Ectodermal cell (in vitro differentiated cells): ENCODE measurements around the gene ENKD1.

ENCODE experiments used
- H3K27ac ChIP-seq: 2 replicates; pipeline ENCODE4 v1.7.0; 2013; ENCODE audit warnings: mild to moderate bottlenecking, low read depth, low read length; ENCODE audit not compliant: insufficient read depth, poor library complexity, severe bottlenecking
- H3K27me3 ChIP-seq: 2 replicates; pipeline ENCODE4 v1.7.0; 2013; ENCODE audit warnings: mild to moderate bottlenecking, low read length; ENCODE audit not compliant: insufficient read depth, control insufficient read depth, poor library complexity, severe bottlenecking
- H3K36me3 ChIP-seq: one replicate; pipeline ENCODE4 v1.7.0; 2013; ENCODE audit warnings: low read length; ENCODE audit not compliant: control insufficient read depth, insufficient read depth
- H3K4me1 ChIP-seq: one replicate; pipeline ENCODE4 v1.7.0; 2013; ENCODE audit warnings: low read length; ENCODE audit not compliant: control insufficient read depth, insufficient read depth
- H3K4me3 ChIP-seq: 2 replicates; pipeline ENCODE4 v1.7.0; 2013; ENCODE audit warnings: low read depth, low read length, control low read depth; ENCODE audit not compliant: insufficient read depth
- H3K9me3 ChIP-seq: 2 replicates; pipeline ENCODE4 v1.7.0; 2013; ENCODE audit warnings: mild to moderate bottlenecking, low read length, moderate library complexity; ENCODE audit not compliant: control insufficient read depth
- WGBS, 2 experiments: methylation state at CpG; one replicate each; pipeline ENCODE4 v1.1.7; 2013; ENCODE audit warnings: missing lambda C conversion rate in 2 of 2; 5-methylcytosine and 5-hydroxymethylcytosine counted together

ENKD1 gene

DNA sequence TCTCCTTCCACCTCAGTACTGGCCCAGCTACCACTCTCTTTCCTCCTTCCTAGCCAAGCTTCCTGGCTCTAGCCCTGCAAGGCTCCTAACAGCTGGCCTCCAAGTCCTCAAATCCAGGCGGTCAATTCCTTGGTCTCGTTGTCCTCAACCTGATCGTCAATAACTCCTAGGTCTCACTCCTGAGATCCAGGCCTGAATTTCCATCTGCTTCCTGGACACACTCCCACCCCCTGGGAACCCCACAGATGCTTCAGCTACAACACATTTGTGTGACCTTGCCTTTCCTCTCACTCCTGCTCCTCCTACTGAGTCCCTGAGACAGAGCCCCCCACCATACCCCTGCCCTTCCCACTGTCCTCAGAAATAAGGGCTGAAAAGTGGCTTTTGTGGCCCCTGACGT is 2.3 kb downstream of the ENKD1 start:
- peaks cover 26% of the 10 kb centered on the region for H3K4me1 ChIP-seq
- H3K27me3 ChIP-seq, result peaks cover 9% of the 10 kb centered on the region
- H3K27ac ChIP-seq, result no peak overlapping the region
- 85 to 91% methylated on average over 4 of the region's 4 CpGs for WGBS, 2 experiments
- H3K4me3 ChIP-seq, result no peak overlapping the region
- H3K9me3 ChIP-seq, result no peaks in the 10 kb centered on the region
- no peaks in the 10 kb centered on the region for H3K36me3 ChIP-seq

- no peaks in the 10 kb centered on the region for H3K9me3 ChIP-seq
- peaks cover 9% of the 10 kb centered on the region for H3K27me3 ChIP-seq
- no peaks in the 10 kb centered on the region for H3K36me3 ChIP-seq
- WGBS, 2 experiments, result 94 to 98% methylated on average over 6 of the region's 6 CpGs
- peaks cover 30% of the 10 kb centered on the region for H3K4me1 ChIP-seq
- no peak overlapping the region for H3K4me3 ChIP-seq
- no peak overlapping the region for H3K27ac ChIP-seq
Observed at GRCh38 chr16:67663877-67664222, 2.7 kb downstream of the ENKD1 start.

DNA sequence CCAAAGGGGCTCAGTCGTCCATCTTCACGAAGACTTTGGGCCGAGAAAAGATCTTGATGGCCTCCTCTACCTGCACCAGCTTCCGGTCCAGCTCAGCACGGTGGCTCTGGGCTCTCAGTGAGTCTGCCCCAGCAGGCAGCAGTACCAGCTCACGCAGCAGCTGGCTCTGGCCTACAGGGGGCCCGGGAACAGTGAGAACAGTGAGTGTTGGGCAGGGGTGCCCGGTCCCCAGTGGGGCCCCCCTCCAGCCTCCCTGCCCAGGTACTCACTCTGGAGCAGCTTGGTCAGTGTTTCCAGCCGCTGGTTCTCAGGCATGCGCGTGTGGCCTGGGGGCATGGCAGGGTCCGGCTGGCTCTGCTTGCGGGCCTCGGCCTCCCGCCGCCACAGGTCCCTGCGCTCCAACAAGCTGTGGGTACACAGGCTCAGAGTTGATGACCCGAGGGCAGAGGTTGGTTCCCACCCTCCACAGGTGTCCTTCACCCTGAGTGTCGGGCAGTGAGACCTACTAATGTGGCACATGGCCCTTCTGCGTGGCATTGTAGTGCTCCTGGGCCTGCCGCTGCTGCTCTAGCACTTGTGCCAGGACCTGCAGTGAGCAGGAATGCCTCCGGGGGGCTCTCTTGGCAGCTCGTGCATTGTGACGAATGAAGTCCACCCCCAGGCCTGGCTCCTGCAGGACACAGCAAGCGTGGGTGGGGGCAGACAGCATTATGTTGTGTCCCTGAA is 3.2 kb downstream of the ENKD1 start:
- Histone ChIP-seq H3K9me3 (no peaks in the 10 kb centered on the region), H3K4me1 (peaks cover 32% of the 10 kb centered on the region), H3K36me3 (no peaks in the 10 kb centered on the region), H3K4me3 (no peak overlapping the region), H3K27ac (no peak overlapping the region), H3K27me3 (peaks cover 9% of the 10 kb centered on the region)
- WGBS, 2 experiments, result 80% methylated on average over 25 of the region's 25 CpGs

- Histone ChIP-seq H3K27me3 (peaks cover 9% of the 10 kb centered on the region), H3K4me1 (peaks cover 25% of the 10 kb centered on the region), H3K27ac (no peak overlapping the region), H3K36me3 (no peaks in the 10 kb centered on the region), H3K9me3 (no peaks in the 10 kb centered on the region), H3K4me3 (no peak overlapping the region)
Observed at GRCh38 chr16:67662653-67663010, 3.9 kb downstream of the ENKD1 start.

DNA sequence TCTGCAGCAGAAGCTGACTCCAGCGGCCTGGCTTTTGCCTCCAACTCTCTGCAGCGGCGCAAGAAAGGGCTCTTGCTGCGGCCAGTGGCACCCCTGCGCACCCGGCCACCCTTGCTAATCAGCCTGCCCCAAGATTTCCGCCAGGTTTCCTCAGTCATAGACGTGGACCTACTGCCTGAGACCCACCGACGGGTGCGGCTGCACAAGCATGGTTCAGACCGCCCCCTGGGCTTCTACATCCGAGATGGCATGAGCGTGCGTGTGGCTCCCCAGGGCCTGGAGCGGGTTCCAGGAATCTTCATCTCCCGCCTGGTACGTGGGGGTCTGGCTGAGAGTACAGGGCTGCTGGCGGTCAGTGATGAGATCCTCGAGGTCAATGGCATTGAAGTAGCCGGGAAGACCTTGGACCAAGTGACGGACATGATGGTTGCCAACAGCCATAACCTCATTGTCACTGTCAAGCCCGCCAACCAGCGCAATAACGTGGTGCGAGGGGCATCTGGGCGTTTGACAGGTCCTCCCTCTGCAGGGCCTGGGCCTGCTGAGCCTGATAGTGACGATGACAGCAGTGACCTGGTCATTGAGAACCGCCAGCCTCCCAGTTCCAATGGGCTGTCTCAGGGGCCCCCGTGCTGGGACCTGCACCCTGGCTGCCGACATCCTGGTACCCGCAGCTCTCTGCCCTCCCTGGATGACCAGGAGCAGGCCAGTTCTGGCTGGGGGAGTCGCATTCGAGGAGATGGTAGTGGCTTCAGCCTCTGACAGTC is 4.5 kb downstream of the ENKD1 start:
- 94 to 96% methylated on average over 34 of the region's 34 CpGs for WGBS, 2 experiments
- no peak overlapping the region for H3K27ac ChIP-seq
- H3K27me3 ChIP-seq, result peaks cover 7% of the 10 kb centered on the region
- H3K4me3 ChIP-seq, result peak overlapping the region; percentile 90
- H3K36me3 ChIP-seq, result no peaks in the 10 kb centered on the region
- no peaks in the 10 kb centered on the region for H3K9me3 ChIP-seq
- H3K4me1 ChIP-seq, result peaks cover 20% of the 10 kb centered on the region

- peaks cover 6% of the 10 kb centered on the region for H3K27me3 ChIP-seq
- H3K27ac ChIP-seq, result peak overlapping the region; percentile 83
- H3K4me3 ChIP-seq, result peak overlapping the region; percentile 90
- no peaks in the 10 kb centered on the region for H3K9me3 ChIP-seq
- H3K36me3 ChIP-seq, result no peaks in the 10 kb centered on the region
- H3K4me1 ChIP-seq, result peaks cover 19% of the 10 kb centered on the region
- WGBS, 2 experiments, result 10 to 11% methylated on average over 39 of the region's 39 CpGs
Observed at GRCh38 chr16:67661101-67661761, 5.3 kb downstream of the ENKD1 start.

DNA sequence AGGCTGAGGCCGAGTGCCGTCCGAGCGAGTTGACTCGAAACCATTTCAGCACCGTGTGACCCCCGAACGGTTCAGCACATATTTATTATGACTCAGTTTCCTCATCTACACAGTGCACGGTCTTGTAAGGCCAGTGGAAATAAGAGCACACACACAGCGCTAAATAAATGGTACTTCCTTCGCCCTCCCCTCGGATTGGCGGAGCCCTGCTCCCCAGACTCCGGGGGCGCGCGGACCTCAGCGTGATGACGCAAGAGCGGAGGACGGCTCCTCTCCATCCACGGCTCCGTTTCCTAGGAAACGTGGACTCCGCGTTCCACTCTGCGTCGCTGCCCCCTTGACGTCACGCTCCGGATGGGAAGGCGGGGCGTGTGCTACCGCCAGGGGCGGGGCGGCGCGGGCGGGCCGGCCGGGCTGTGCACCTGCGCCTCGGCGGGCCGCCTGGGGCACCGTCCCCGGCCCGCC is 6.0 kb downstream of the ENKD1 start, which contains the start of gene PARD6A:
TSS of gene PARD6A (plus strand) at position 397 of the 465 bp plus-strand sequence. CDS start 79 bp downstream, outside the sequence.
- peak within 1 kb of the TSS; percentile 86 for H3K27ac ChIP-seq
- 0% methylated on average over 48 of the region's 48 CpGs for WGBS, 2 experiments
- H3K27me3 ChIP-seq, result peaks cover 6% of the 10 kb centered on the region
- H3K4me3 ChIP-seq, result peak within 1 kb of the TSS; percentile 90
- H3K36me3 ChIP-seq, result no peaks in the 10 kb centered on the region
- H3K9me3 ChIP-seq, result no peaks in the 10 kb centered on the region
- H3K4me1 ChIP-seq, result peaks cover 19% of the 10 kb centered on the region

DNA sequence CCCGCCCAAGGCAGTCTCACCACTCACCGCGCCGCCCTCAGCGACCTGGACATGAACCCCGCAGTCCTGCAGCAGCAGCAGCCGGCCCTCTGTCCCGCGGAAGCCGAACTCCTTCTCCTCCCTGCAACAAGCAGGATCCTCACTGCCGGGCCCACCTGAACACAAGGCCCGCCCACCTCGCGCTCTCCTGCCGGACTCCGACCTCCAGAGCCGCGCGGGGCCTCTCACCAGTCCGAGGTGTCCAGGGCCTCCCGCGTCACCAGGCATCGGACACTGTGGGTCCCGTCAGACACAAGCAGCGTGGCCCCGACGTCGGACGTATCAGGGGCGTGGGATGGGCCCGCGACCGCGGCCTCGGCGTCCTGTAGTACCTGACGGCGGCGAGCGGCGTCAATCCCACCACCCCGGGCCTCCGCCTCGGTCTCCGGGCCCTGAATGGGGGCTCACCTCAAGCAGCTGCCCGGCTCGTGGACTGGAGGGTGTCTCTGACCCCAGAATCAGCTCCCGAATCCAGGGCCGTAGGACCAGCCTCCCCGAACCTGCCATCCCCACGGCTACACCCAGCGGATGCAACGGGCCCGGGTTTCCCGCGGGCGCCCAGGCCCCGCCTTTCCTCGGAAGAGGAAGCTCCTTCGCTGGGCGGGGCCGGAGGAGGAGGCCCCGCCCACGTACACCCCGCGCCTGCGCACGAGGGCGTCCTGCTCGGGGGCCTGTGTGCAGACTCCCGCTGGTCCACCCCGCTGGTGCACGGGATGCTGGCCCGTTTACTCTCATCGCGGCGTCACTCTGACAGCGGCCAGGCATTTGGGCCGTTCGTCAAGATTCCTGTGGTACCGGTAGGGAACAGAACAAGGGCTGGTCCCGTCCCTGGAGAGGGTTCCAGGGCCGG is 6.6 kb downstream of the ENKD1 start, which contains the start of gene ACD:
TSS of gene ACD (minus strand) at position 586 of the 889 bp plus-strand sequence. CDS start at position 546, 40 bp downstream.
- WGBS, 2 experiments, result 1% methylated on average over 83 of the region's 83 CpGs
- Histone ChIP-seq H3K27me3 (peaks cover 6% of the 10 kb centered on the region), H3K4me3 (peak within 1 kb of the TSS; percentile 90), H3K4me1 (peaks cover 19% of the 10 kb centered on the region), H3K9me3 (no peaks in the 10 kb centered on the region), H3K27ac (peak within 1 kb of the TSS; percentile 86), H3K36me3 (no peaks in the 10 kb centered on the region)

GRCh38 chr16:67658849-67659674 is 7.5 kb downstream of the ENKD1 start:
- 42 to 47% methylated on average over 19 to 21 of the region's 21 CpGs for WGBS, 2 experiments
- Histone ChIP-seq H3K9me3 (no peaks in the 10 kb centered on the region), H3K27me3 (peaks cover 15% of the 10 kb centered on the region), H3K4me1 (peaks cover 19% of the 10 kb centered on the region), H3K36me3 (no peaks in the 10 kb centered on the region), H3K4me3 (peak overlapping the region; percentile 90), H3K27ac (no peak overlapping the region)
